NCI-H1105 (cell line): Measurements from ENCODE around the gene FTH1.
"Not testable (repeated sequence)": the region's sequence is repeated elsewhere in the genome, so short reads cannot be mapped to it uniquely, and the experiment has no call there.

Experiments used
- DNase-seq: peaks from one replicate; lab custom pipeline; 2025; lab: John Stamatoyannopoulos, UW

Gene FTH1

GRCh38 chr11:61963282-61964057 lies 4.0 kb downstream of the FTH1 start:
- DNase-seq = no peak

GRCh38 chr11:61963016-61963281 lies 4.5 kb downstream of the FTH1 start:
- no peak for DNase-seq

DNA sequence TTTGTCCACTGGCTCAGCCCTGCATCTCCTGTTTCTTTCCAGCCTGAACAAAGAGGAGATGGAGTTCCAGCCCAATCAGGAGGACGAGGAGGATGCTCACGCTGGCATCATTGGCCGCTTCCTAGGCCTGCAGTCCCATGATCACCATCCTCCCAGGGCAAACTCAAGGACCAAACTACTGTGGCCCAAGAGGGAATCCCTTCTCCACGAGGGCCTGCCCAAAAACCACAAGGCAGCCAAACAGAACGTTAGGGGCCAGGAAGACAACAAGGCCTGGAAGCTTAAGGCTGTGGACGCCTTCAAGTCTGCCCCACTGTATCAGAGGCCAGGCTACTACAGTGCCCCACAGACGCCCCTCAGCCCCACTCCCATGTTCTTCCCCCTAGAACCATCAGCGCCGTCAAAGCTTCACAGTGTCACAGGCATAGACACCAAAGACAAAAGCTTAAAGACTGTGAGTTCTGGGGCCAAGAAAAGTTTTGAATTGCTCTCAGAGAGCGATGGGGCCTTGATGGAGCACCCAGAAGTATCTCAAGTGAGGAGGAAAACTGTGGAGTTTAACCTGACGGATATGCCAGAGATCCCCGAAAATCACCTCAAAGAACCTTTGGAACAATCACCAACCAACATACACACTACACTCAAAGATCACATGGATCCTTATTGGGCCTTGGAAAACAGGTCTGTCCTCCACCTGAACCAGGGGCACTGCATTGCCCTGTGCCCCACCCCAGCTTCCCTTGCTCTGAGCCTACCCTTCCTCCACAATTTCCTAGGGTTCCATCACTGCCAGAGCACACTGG lies 5.0 kb downstream of the FTH1 start:
- no peak for DNase-seq

- no peak for DNase-seq
These were observed 5.7 kb downstream of the FTH1 start for GRCh38 chr11:61961570-61962212.

GRCh38 chr11:61960532-61960931 lies 6.9 kb downstream of the FTH1 start:
- DNase-seq = no peak

DNA sequence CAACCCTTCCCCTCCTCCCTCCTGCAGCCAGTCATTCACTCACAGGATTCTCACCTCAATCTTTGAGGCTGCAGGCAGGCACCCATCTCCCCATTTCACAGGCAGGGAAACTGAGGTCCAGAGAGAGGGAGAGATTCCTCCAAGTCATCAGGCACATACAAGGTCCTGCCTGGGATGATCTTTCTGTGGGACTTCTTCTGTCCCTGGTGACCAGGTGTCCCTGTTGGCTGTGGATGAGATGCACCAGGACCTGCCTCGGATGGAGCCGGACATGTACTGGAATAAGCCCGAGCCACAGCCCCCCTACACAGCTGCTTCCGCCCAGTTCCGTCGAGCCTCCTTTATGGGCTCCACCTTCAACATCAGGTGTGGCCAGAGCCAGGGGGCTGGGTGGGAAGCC lies 7.8 kb downstream of the FTH1 start:
- no peak for DNase-seq

DNA sequence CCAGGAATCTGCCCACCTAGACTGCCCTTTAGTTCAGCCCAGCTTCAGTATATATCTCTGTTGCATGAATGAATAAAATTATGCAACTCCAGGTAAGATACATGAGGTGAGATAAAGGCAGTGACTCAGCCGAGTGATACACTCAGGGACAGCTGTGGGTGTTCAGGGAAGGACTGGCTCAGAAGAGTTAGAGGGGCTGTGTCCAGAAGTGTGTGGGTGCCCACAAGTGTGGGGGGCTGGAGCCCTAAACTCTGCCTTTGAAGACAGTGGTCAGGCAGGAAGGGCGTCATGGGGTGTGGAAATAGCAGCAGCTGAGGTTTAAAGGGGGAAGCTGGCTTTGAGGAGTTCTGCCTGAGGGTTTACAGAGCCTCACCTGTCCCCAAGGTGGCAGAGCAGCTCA lies 8.3 kb downstream of the FTH1 start:
- no peak for DNase-seq

DNA sequence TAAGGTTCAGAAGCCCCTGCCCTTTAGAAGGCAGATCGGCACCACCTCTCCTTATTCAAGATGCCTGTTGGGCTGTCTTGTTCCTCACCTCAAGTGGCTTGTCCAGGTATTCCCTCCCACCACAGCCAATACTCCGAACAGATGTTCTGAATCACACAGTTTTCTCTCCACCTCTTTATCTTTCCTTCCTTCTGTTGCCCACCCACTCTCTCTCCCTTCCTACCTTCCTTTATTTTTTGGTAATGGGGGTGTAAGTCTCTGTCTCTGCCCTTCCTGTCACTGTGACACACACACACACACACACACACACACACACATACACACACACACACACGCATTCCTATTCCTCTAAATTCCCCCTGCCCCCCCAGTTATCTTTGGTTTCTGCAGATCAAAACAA lies 8.8 kb downstream of the FTH1 start:
- DNase-seq = no peak

- DNase-seq = no peak
These were observed 10.2 kb downstream of the FTH1 start for GRCh38 chr11:61957021-61957770.

DNA sequence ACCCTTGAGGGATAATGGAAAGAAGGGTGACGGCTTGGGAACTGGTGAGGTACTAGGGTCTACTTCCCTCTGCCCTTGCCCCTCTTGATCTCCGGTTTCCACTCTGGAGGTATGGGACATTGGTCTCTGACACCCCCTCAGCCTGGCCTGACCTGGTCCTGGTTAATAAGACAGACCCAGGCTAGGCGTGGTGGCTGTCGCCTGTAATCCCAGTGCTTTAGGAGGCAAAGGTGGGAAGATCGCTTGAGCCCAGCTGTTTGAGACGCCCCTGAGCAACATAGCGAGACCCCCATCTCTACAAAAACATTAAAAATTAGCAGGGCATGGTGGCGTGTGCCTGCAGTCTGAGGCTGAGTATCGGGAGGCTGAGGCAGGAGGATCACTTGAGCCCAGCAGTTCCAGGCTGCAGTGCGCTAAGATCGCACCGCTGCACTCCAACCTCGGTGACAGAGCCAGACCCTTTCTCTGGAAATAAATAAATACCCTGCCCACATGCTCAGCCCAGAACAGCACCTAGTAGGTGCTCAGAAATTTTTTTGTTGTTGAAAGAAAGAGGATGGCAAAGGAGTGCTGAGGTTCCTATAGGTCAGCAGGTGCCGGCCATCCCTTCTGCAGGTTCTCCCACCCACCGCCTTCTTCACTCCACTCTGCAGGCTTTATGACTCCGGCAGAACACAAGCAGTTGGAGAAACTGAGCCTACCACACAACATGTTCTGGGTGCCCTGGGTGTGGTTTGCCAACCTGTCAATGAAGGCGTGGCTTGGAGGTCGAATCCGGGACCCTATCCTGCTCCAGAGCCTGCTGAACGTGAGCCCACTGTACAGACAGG lies 11.0 kb downstream of the FTH1 start:
- no peak for DNase-seq

- DNase-seq = no peak
These were observed 11.9 kb downstream of the FTH1 start for GRCh38 chr11:61955422-61956135.

GRCh38 chr11:61954851-61955421 lies 12.5 kb downstream of the FTH1 start:
- no peak for DNase-seq

GRCh38 chr11:61954106-61954850 lies 13.2 kb downstream of the FTH1 start:
- no peak for DNase-seq

GRCh38 chr11:61953632-61954031 lies 13.8 kb downstream of the FTH1 start:
- not testable (repeated sequence) for DNase-seq

DNA sequence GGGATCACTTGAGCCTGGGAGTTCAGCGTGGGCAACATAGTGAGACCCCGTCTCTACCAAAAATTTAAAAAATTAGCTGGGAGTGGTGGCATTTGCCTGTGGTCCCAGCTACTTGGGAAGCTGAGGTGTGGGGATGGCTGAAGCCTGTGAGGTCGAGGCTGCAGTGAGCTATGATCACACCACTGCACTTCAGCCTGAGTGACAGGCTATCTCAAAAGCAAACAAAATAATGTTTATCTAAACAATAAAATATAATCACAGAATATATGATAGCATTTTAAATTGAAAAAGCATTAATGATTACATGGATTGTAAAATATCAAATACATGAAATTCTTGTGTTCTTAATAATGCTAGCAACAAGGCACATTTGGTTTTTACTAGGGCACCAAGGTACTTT lies 14.6 kb downstream of the FTH1 start:
- no peak for DNase-seq

DNA sequence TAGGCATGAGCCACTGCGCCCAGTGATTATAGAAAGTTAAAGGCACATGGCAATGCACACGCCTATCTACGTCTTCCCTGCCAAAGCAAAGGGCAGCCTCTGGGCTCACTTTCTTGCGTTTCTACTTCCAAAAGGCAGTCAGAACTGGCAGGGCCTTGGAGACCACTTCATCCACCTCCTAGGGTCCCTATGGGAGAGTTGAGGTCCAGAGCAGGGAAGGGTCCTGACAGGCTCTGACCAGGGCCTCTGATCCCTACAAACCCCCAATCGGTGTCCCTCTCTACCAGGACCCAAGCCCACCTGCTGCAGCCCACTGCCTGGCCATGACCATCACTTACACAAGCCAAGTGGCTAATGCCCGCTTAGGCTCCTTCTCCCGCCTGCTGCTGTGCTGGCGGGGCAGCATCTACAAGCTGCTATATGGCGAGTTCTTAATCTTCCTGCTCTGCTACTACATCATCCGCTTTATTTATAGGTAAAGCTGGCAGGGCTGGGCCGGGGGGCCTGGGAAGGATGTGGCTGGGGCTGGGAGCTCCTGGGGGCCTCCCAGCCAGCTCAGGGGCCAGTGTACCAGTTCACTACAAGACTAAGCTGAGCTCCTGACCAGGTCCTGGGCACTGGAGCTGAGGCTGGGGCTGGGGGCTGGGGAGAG lies 15.8 kb downstream of the FTH1 start:
- no peak for DNase-seq

DNA sequence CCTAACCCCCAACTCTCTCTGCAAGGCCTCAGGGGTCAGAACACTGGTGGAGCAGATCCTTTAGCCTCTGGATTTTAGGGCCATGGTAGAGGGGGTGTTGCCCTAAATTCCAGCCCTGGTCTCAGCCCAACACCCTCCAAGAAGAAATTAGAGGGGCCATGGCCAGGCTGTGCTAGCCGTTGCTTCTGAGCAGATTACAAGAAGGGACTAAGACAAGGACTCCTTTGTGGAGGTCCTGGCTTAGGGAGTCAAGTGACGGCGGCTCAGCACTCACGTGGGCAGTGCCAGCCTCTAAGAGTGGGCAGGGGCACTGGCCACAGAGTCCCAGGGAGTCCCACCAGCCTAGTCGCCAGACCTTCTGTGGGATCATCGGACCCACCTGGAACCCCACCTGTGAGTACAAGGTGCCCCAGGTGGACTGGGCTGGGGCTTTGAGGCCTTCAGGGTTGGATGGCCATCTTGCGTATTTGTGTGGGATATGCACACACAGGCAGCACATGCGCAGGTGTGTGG lies 17.3 kb downstream of the FTH1 start, which contains the start of gene BEST1:
BEST1 (plus strand) TSS at position 317 of the 513 bp plus-strand sequence. CDS start 1,456 bp downstream, outside the sequence.
- no peak for DNase-seq

GRCh38 chr11:61949169-61950034 lies 18.0 kb downstream of the FTH1 start:
- DNase-seq = peak; percentile 71
